Endothelial cell of umbilical vein (primary cell): Measurements from ENCODE around the gene RBM20. TPM values are rescaled to one million over a fixed set of nuclear protein-coding genes. Genes with fewer than 3 reads are reported as not detected.
A peak's percentile ranks its signal among the peaks of the same experiment; 100 is the strongest.

ENCODE experiments used
- BruUV-seq: library from RNA; stranded (reverse); fragments of 400-500 nt; replicated peaks from 2 replicates; lab custom pipeline; 2021; lab: Mats Ljungman, UMichigan
- CTCF ChIA-PET: fragments of 300-600, 350-600 bp; sonication (Branson Sonifier 250); formaldehyde crosslinking; loops from one replicate; lab custom pipeline; 2021; ENCODE audit warnings: antibody characterized with exemption, inconsistent platforms; lab: Charles Lee
- POLR2A ChIA-PET: fragments of 300-600, 350-600 bp; sonication (Branson Sonifier 250); formaldehyde crosslinking; loops from one replicate; lab custom pipeline; 2021; ENCODE audit warnings: antibody characterized with exemption, inconsistent platforms; lab: Charles Lee
- DNase-seq: peaks from one replicate; pipeline ENCODE4 v3.0.0-alpha.2; 2011; ENCODE audit warnings: low read depth, low spot score
- FAIRE-seq: peaks from 2 replicates; lab custom pipeline; 2011; peaks lifted over from hg19 to GRCh38; lab: Jason Lieb, UNC
- H2AFZ ChIP-seq: 2 replicates; pipeline ENCODE4 v1.6.0; 2012; ENCODE audit warnings: low read depth, low read length, control low read depth, inconsistent platforms
- H3K27ac ChIP-seq: 2 replicates; pipeline ENCODE4 v1.5.1; 2011; ENCODE audit warnings: low read depth, mild to moderate bottlenecking, control low read depth, low read length, moderate library complexity; ENCODE audit not compliant: insufficient read depth
- H3K27me3 ChIP-seq, 2 experiments: 2 replicates each; pipeline versions ENCODE4 v1.6.0 to v1.6.1; 2011; ENCODE audit warnings: low read length in 2 of 2, mixed read lengths in 1 of 2; ENCODE audit not compliant: control insufficient read depth in 2 of 2, insufficient read depth in 2 of 2
- H3K36me3 ChIP-seq, 2 experiments: 2 replicates in 1 of 2; 3 replicates in 1 of 2; pipeline ENCODE4 v1.5.1; 2011; ENCODE audit warnings: low read length in 2 of 2, mild to moderate bottlenecking in 1 of 2, moderate library complexity in 1 of 2; ENCODE audit not compliant: control insufficient read depth in 2 of 2, insufficient read depth in 2 of 2; ENCODE audit errors: extremely low read depth in 1 of 2
- H3K4me1 ChIP-seq: 3 replicates; pipeline ENCODE4 v1.5.1; 2011; ENCODE audit warnings: mild to moderate bottlenecking, low read length; ENCODE audit not compliant: control insufficient read depth, insufficient read depth; ENCODE audit errors: extremely low read depth
- H3K4me2 ChIP-seq: 2 replicates; pipeline ENCODE4 v1.6.1; 2011; ENCODE audit warnings: low read length, control low read depth, mixed read lengths; ENCODE audit not compliant: insufficient read depth
- H3K4me3 ChIP-seq, 3 experiments: fragments of 200-600 bp in 1 of 3; sonication (generic), shearing (Covaris generic) in 1 of 3; replicated peaks in 1 of 3; 2 replicates each; pipeline ENCODE4 v1.5.1; 2011 to 2016; ENCODE audit warnings: control low read depth in 3 of 3, low read length in 3 of 3, mild to moderate bottlenecking in 2 of 3, inconsistent platforms in 1 of 3, low read depth in 1 of 3, moderate library complexity in 1 of 3; ENCODE audit not compliant: insufficient read depth in 1 of 3
- H3K79me2 ChIP-seq: 2 replicates; pipeline ENCODE4 v1.6.0; 2012; ENCODE audit warnings: low read length, inconsistent platforms; ENCODE audit not compliant: control insufficient read depth, insufficient read depth
- H3K9ac ChIP-seq: replicated peaks from 2 replicates; pipeline ENCODE3; 2011; ENCODE audit warnings: low read length, control low read depth; ENCODE audit not compliant: insufficient read depth; ENCODE audit errors: extremely low read depth
- H3K9me1 ChIP-seq: replicated peaks from 3 replicates; pipeline ENCODE4 v1.6.0; 2011; ENCODE audit warnings: mild to moderate bottlenecking, low read length; ENCODE audit not compliant: control insufficient read depth, insufficient read depth; ENCODE audit errors: extremely low read depth
- H3K9me3 ChIP-seq: replicated peaks from 2 replicates; pipeline ENCODE4 v1.5.1; 2012; ENCODE audit warnings: low read length, inconsistent platforms; ENCODE audit not compliant: control insufficient read depth, insufficient read depth
- H4K20me1 ChIP-seq: replicated peaks from 2 replicates; pipeline ENCODE3; 2011; ENCODE audit warnings: mild to moderate bottlenecking, low read length; ENCODE audit not compliant: control insufficient read depth, insufficient read depth; ENCODE audit errors: extremely low read depth
- CTCF ChIP-seq, 2 donors: IDR thresholded peaks; 1 replicate in 1 of 2; 2 replicates in 1 of 2; pipeline ENCODE4 v1.5.1; 2011; ENCODE audit warnings: low read length in 2 of 2, mild to moderate bottlenecking in 2 of 2, moderate library complexity in 2 of 2, control low read depth in 1 of 2, inconsistent platforms in 1 of 2, low read depth in 1 of 2; ENCODE audit not compliant: insufficient read depth in 1 of 2; ENCODE audit errors: extremely low read depth in 1 of 2
- EZH2 ChIP-seq: IDR thresholded peaks from 2 replicates; pipeline ENCODE4 v1.6.1; 2012; ENCODE audit warnings: borderline replicate concordance, low read depth, mild to moderate bottlenecking, moderate library complexity, low read length, inconsistent platforms; ENCODE audit not compliant: severe bottlenecking
- FOS ChIP-seq: IDR thresholded peaks from 2 replicates; pipeline ENCODE4 v1.6.1; 2011; ENCODE audit warnings: mild to moderate bottlenecking, low read length, moderate library complexity, borderline replicate concordance; ENCODE audit not compliant: insufficient read depth
- JUN ChIP-seq: IDR thresholded peaks from 2 replicates; pipeline ENCODE4 v1.6.1; 2011; ENCODE audit warnings: borderline replicate concordance, low read depth; ENCODE audit not compliant: insufficient read length, insufficient read depth
- MAX ChIP-seq: IDR thresholded peaks from 2 replicates; pipeline ENCODE4 v1.6.1; 2011; ENCODE audit not compliant: insufficient read depth, insufficient read length
- MYC ChIP-seq: IDR thresholded peaks from one replicate; pipeline ENCODE4 v1.6.1; 2011; ENCODE audit warnings: mild to moderate bottlenecking, low read depth, low read length
- POLR2A ChIP-seq: IDR thresholded peaks from 2 replicates; pipeline ENCODE4 v1.6.1; 2012; ENCODE audit warnings: low read depth, mild to moderate bottlenecking, control low read depth, low read length
- dilution Hi-C: fragments of 300-500 bp; cut with MboI; formaldehyde crosslinking; loops from one replicate; pipeline ENCODE4 v1.15.0; 2019; ENCODE audit warnings: low sequenced_read_pairs; ENCODE audit not compliant: extremely low pct_ligation_motif_present
- intact Hi-C: fragments of 100-400 bp; cut with micrococcal nuclease; formaldehyde crosslinking; loops from one replicate; pipeline ENCODE4 v1.10.0; 2022
- polyA plus RNA-seq, 4 experiments: library from polyadenylated mRNA; depleted of rRNA in 3 of 4; stranded (reverse) in 3 of 4; unstranded in 1 of 4; fragments of >200 nt; gene quantifications; 2 replicates each; pipeline versions ENCODE4 v1.2.1 to v1.2.3, GENCODE V29; 2011 to 2012; ENCODE audit warnings: missing spikeins in 1 of 4
- total RNA-seq: library from RNA; stranded (reverse); gene quantifications from 2 replicates; pipeline ENCODE4 v1.2.3, GENCODE V29; 2021

RBM20 gene
- total and polyA plus RNA-seq, 2 donors (not counting 3 experiments of a cell fraction or from before 2014, with no cell fraction given), result 0.04 TPM; not detected in 1

- DNase-seq (no peak), FAIRE-seq (no peak)
- dilution Hi-C loops (no loop called here), intact Hi-C loops (loop anchor here (2.0 to 5.0 kb wide), 2 partner anchors 55 to 71 kb away; no protein-coding TSS in a partner anchor)
- Histone ChIP-seq H3K9ac (no peak overlapping the region), H4K20me1 (no peaks in the 10 kb centered on the region), H3K4me2 (no peak overlapping the region), H3K4me1 (peaks cover 3% of the 10 kb centered on the region), H3K27ac (no peak overlapping the region), H3K9me1 (no peaks in the 10 kb centered on the region), H3K9me3 (no peaks in the 10 kb centered on the region), H3K4me3 (no peak overlapping the region), H3K79me2 (no peaks in the 10 kb centered on the region), H3K27me3 (peaks cover 3% of the 10 kb centered on the region in 2 experiments), H2AFZ (no peak overlapping the region), H3K36me3 (no peaks in the 10 kb centered on the region)
- ChIA-PET CTCF (interaction anchor here (1.0 to 2.7 kb wide), 7 partner anchors 9 to 1506 kb away, joined by 3 to 14 read pairs (median 5); partner anchors contain the start of gene PDCD4), POLR2A (no interaction called here)
- no TSS peak for BruUV-seq
- TF ChIP-seq MAX (no peak), POLR2A (no peak), EZH2 (no peak), FOS (no peak), MYC (no peak), JUN (no peak)
These were observed 158.0 kb downstream of the RBM20 start for GRCh38 chr10:110802090-110802489.

GRCh38 chr10:110802551-110803238, 158.6 kb downstream of the RBM20 start:
- no peaks in the 10 kb centered on the region for H4K20me1 ChIP-seq
- intact Hi-C loops (loop anchor here (2.0 to 5.0 kb wide), 2 partner anchors 55 to 70 kb away; no protein-coding TSS in a partner anchor), dilution Hi-C loops (no loop called here)
- H3K27ac ChIP-seq, result no peak overlapping the region
- H3K4me1 ChIP-seq, result peaks cover 3% of the 10 kb centered on the region
- H3K36me3 ChIP-seq, result no peaks in the 10 kb centered on the region
- DNase-seq (peak; percentile 79), FAIRE-seq (peak; percentile 43)
- ChIA-PET POLR2A (no interaction called here), CTCF (interaction anchor here (0.7 to 2.7 kb wide), 10 partner anchors 10 to 1505 kb away, joined by 3 to 14 read pairs (median 4); partner anchors contain the start of gene PDCD4)
- no peaks in the 10 kb centered on the region for H3K79me2 ChIP-seq
- TF ChIP-seq CTCF (IDR thresholded peaks at IDR 0.05; ENCODE audit: extremely low read depth in 1 of 2, insufficient read depth in 1 of 2, low read depth in 1 of 2, low read length in 2 of 2) (no peak), JUN (peak; percentile 2), MYC (no peak)
- H3K9me1 ChIP-seq, result no peaks in the 10 kb centered on the region
- no peaks in the 10 kb centered on the region for H3K9me3 ChIP-seq
- H3K4me2 ChIP-seq, result no peak overlapping the region
- H2AFZ ChIP-seq, result peak overlapping the region; percentile 8
- H3K9ac ChIP-seq, result no peak overlapping the region
- no peak overlapping the region for H3K4me3 ChIP-seq
- H3K27me3 ChIP-seq, result peaks cover 3% of the 10 kb centered on the region in 2 experiments
- no TSS peak for BruUV-seq
